Activated CD4-positive, alpha-beta T cell treated with anti-CD3 and anti-CD28 coated beads for 36 hours (primary cell): ENCODE data around the gene CEP85. TPM values are rescaled to one million over a fixed set of nuclear protein-coding genes. Genes with fewer than 3 reads are reported as not detected.

Experiments used
- ATAC-seq: fragments of 200-7000 bp; cut with Tn5 transposase; one replicate; pipeline ENCODE4 v1.10.0; 2021; ENCODE audit warnings: mild to moderate bottlenecking, moderate library complexity
- CTCF ChIA-PET: fragments of 350-600 bp; sonication (Branson Sonifier 250); formaldehyde crosslinking; loops from one replicate; lab custom pipeline; 2021; ENCODE audit warnings: antibody characterized with exemption; lab: Charles Lee
- POLR2A ChIA-PET: fragments of 350-600 bp; sonication (Branson Sonifier 250); formaldehyde crosslinking; loops from one replicate; lab custom pipeline; 2021; ENCODE audit warnings: antibody characterized with exemption, inconsistent platforms; lab: Charles Lee
- DNase-seq: peaks from one replicate; pipeline ENCODE4 v3.0.0-alpha.2; 2020
- H3K27ac Mint-ChIP-seq: one replicate; pipeline ENCODE4 v1.8.0; 2021; ENCODE audit warnings: mixed read lengths
- H3K27me3 Mint-ChIP-seq: one replicate; pipeline ENCODE4 v1.8.0; 2021; ENCODE audit warnings: mixed read lengths
- H3K36me3 Mint-ChIP-seq: one replicate; pipeline ENCODE4 v1.8.0; 2021; ENCODE audit warnings: low read depth, mixed read lengths
- H3K4me1 Mint-ChIP-seq: one replicate; pipeline ENCODE4 v1.8.0; 2021; ENCODE audit warnings: mixed read lengths
- H3K4me3 Mint-ChIP-seq: one replicate; pipeline ENCODE4 v1.8.0; 2021; ENCODE audit warnings: mild to moderate bottlenecking, moderate library complexity, mixed read lengths
- H3K9me3 Mint-ChIP-seq: one replicate; pipeline ENCODE4 v1.8.0; 2021; ENCODE audit warnings: low read depth, mixed read lengths
- intact Hi-C, 2 experiments: fragments of 100-400 bp; cut with DNase I in 1 of 2; cut with micrococcal nuclease in 1 of 2; formaldehyde crosslinking; loops; one replicate each; pipeline versions ENCODE4 v1.14.2 to v1.15.1; 2022 to 2024; cut with DNase I, micrococcal nuclease
- total RNA-seq, 2 experiments: library from RNA; stranded (reverse); gene quantifications; one replicate each; pipeline ENCODE4 v1.2.3, GENCODE V29; 2021

The CEP85 gene
- total RNA-seq, 2 experiments from 2014 or later = 31.1 to 31.9 TPM

DNA sequence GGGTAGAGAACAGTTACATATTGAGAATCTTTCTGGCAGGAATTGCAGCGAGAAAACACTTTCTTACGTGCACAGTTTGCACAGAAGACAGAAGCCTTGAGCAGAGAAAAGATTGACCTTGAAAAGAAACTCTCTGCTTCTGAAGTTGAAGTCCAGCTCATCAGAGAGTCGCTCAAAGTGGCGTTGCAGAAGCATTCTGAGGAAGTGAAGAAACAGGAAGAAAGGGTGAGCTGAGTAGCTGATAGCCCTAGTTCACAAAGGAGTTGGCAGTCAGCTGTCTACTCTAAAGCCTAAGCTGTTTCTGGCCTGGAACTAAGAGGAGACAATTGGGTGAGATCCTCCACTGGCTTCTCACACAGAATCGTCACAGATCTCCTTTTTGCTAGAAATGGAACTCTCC lies 25.6 kb downstream of the CEP85 start:
- Mint-ChIP-seq H3K27me3 (no peaks in the 10 kb centered on the region), H3K4me3 (no peak overlapping the region), H3K4me1 (no peaks in the 10 kb centered on the region), H3K36me3 (peaks cover 56% of the 10 kb centered on the region), H3K27ac (no peak overlapping the region), H3K9me3 (no peaks in the 10 kb centered on the region)
- DNase-seq = no peak
- intact Hi-C loops = no loop called here
- CTCF ChIA-PET = interaction anchor here (0.6 to 1.1 kb wide), 3 partner anchors 11 to 385 kb away, joined by 3 to 4 read pairs (median 3); no protein-coding TSS in a partner anchor
- POLR2A ChIA-PET = no interaction called here
- no peak for ATAC-seq

DNA sequence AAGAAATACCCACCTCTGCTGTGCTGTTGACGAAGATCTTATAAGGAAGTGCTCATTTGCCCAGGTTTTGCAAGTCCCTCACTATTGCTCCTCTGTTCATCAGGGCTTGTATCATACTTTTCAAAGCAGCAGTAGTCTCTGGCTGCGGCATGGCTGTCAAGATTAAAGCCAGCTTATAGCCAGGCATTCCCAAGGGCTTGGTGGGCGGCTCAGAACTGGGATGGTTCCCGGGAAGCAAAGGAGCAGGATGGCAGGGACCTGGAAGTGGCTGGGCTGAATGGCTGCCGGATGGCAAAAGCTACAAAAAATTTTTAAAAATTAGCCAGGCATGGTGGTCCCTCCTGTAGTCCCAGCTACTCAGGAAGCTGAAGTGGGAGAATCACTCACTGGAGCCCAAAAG lies 29.2 kb downstream of the CEP85 start:
- ATAC-seq (no peak), DNase-seq (no peak)
- H3K9me3 Mint-ChIP-seq = no peaks in the 10 kb centered on the region
- H3K27ac Mint-ChIP-seq = peak overlapping the region; percentile 53
- CTCF ChIA-PET = interaction anchor here (0.6 to 3.1 kb wide), 4 partner anchors 12 to 759 kb away, joined by 3 to 11 read pairs (median 4); partner anchors contain the start of gene CEP85
- H3K36me3 Mint-ChIP-seq = peaks cover 65% of the 10 kb centered on the region
- POLR2A ChIA-PET = no interaction called here
- H3K4me3 Mint-ChIP-seq = no peak overlapping the region
- no peaks in the 10 kb centered on the region for H3K27me3 Mint-ChIP-seq
- H3K4me1 Mint-ChIP-seq = peaks cover 7% of the 10 kb centered on the region
- intact Hi-C loops = no loop called here

GRCh38 chr1:26265405-26265804 lies 31.4 kb downstream of the CEP85 start:
- no peak overlapping the region for H3K4me3 Mint-ChIP-seq
- POLR2A ChIA-PET = interaction anchor here (0.5 kb wide), 1 partner anchor 622 kb away, joined by 5 read pairs; no protein-coding TSS in a partner anchor
- peaks cover 71% of the 10 kb centered on the region for H3K36me3 Mint-ChIP-seq
- H3K27ac Mint-ChIP-seq = no peak overlapping the region
- intact Hi-C loops = no loop called here
- H3K9me3 Mint-ChIP-seq = peaks cover 7% of the 10 kb centered on the region
- CTCF ChIA-PET = interaction anchor here (0.8 to 1.3 kb wide), 5 partner anchors 10 to 152 kb away, joined by 3 to 5 read pairs (median 4); no protein-coding TSS in a partner anchor
- DNase-seq = no peak
- peaks cover 7% of the 10 kb centered on the region for H3K4me1 Mint-ChIP-seq
- peak; percentile 71 for ATAC-seq
- H3K27me3 Mint-ChIP-seq = no peaks in the 10 kb centered on the region

GRCh38 chr1:26268290-26269197 lies 34.5 kb downstream of the CEP85 start:
- intact Hi-C loops = no loop called here
- DNase-seq = no peak
- ChIA-PET CTCF (no interaction called here), POLR2A (no interaction called here)
- H3K4me3 Mint-ChIP-seq = no peak overlapping the region
- ATAC-seq = no peak
- peaks cover 7% of the 10 kb centered on the region for H3K9me3 Mint-ChIP-seq
- no peaks in the 10 kb centered on the region for H3K27me3 Mint-ChIP-seq
- H3K27ac Mint-ChIP-seq = no peak overlapping the region
- H3K4me1 Mint-ChIP-seq = peaks cover 7% of the 10 kb centered on the region
- peaks cover 61% of the 10 kb centered on the region for H3K36me3 Mint-ChIP-seq

DNA sequence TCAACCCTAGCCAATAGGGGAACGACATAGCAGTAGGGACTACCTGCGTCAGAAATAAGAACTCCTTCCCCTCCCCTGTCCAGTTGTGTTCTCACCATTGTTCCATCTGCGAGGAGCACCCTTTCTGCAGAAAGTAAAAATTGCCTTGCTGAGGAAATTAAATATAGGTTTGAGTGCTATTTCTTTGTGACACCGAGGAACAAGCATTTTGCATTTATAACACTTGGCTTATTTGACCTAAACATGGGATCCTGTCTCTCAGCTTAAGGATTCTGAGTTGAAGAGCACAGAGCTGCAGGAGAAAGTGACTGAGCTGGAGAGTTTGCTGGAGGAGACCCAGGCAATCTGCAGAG lies 35.2 kb downstream of the CEP85 start:
- H3K27ac Mint-ChIP-seq = no peak overlapping the region
- ChIA-PET CTCF (no interaction called here), POLR2A (no interaction called here)
- H3K4me1 Mint-ChIP-seq = peaks cover 9% of the 10 kb centered on the region
- DNase-seq = no peak
- H3K27me3 Mint-ChIP-seq = no peaks in the 10 kb centered on the region
- H3K9me3 Mint-ChIP-seq = peaks cover 7% of the 10 kb centered on the region
- H3K36me3 Mint-ChIP-seq = peaks cover 62% of the 10 kb centered on the region
- intact Hi-C loops = no loop called here
- H3K4me3 Mint-ChIP-seq = no peak overlapping the region
- no peak for ATAC-seq

- H3K36me3 Mint-ChIP-seq = peaks cover 54% of the 10 kb centered on the region
- intact Hi-C loops = loop anchor here (1.0 to 5.0 kb wide), 8 partner anchors 46 to 307 kb away; no protein-coding TSS in a partner anchor
- no peak for ATAC-seq
- no peak overlapping the region for H3K4me3 Mint-ChIP-seq
- ChIA-PET CTCF (interaction anchor here (0.6 to 17.6 kb wide), 19 partner anchors 9 to 167 kb away, joined by 3 to 399 read pairs (median 5); partner anchors contain the start of genes CD52, CEP85 and DHDDS), POLR2A (interaction anchor here (1.1 kb wide), 1 partner anchor 44 kb away, joined by 4 read pairs; no protein-coding TSS in a partner anchor)
- H3K27me3 Mint-ChIP-seq = no peaks in the 10 kb centered on the region
- H3K9me3 Mint-ChIP-seq = no peaks in the 10 kb centered on the region
- H3K27ac Mint-ChIP-seq = peak overlapping the region; percentile 94
- DNase-seq = peak; percentile 34
- peaks cover 53% of the 10 kb centered on the region for H3K4me1 Mint-ChIP-seq
Measured at GRCh38 chr1:26274801-26275425, 40.9 kb downstream of the CEP85 start.

- Mint-ChIP-seq H3K9me3 (no peaks in the 10 kb centered on the region), H3K4me3 (peak overlapping the region; percentile 27), H3K27ac (peak overlapping the region; percentile 94), H3K27me3 (no peaks in the 10 kb centered on the region), H3K4me1 (peaks cover 53% of the 10 kb centered on the region), H3K36me3 (peaks cover 55% of the 10 kb centered on the region)
- ATAC-seq (peak; percentile 67), DNase-seq (peak; percentile 89)
- ChIA-PET CTCF (interaction anchor here (0.6 to 17.6 kb wide), 23 partner anchors 9 to 166 kb away, joined by 3 to 399 read pairs (median 4); partner anchors contain the start of genes CD52, CEP85 and DHDDS), POLR2A (interaction anchor here (1.0 to 1.4 kb wide), 3 partner anchors 13 to 43 kb away, joined by 3 to 4 read pairs (median 3); no protein-coding TSS in a partner anchor)
- intact Hi-C loops = loop anchor here (1.0 to 5.0 kb wide), 9 partner anchors 12 to 306 kb away; no protein-coding TSS in a partner anchor
Measured at GRCh38 chr1:26275580-26276431, 41.8 kb downstream of the CEP85 start.

GRCh38 chr1:26276432-26276838 lies 42.4 kb downstream of the CEP85 start:
- CTCF ChIA-PET = interaction anchor here (0.6 to 17.6 kb wide), 17 partner anchors 8 to 273 kb away, joined by 3 to 399 read pairs (median 6); partner anchors contain the start of genes CD52, CEP85 and DHDDS
- intact Hi-C loops = loop anchor here (1.0 to 5.0 kb wide), 4 partner anchors 12 to 306 kb away; no protein-coding TSS in a partner anchor
- Mint-ChIP-seq H3K4me1 (peaks cover 59% of the 10 kb centered on the region), H3K9me3 (no peaks in the 10 kb centered on the region), H3K36me3 (peaks cover 61% of the 10 kb centered on the region), H3K27me3 (no peaks in the 10 kb centered on the region), H3K4me3 (peak overlapping the region; percentile 27), H3K27ac (peak overlapping the region; percentile 94)
- POLR2A ChIA-PET = interaction anchor here (1.0 to 1.4 kb wide), 3 partner anchors 13 to 42 kb away, joined by 3 to 4 read pairs (median 3); no protein-coding TSS in a partner anchor
- DNase-seq (no peak), ATAC-seq (no peak)

GRCh38 chr1:26277261-26277661 lies 43.3 kb downstream of the CEP85 start:
- Mint-ChIP-seq H3K27me3 (no peaks in the 10 kb centered on the region), H3K4me3 (no peak overlapping the region), H3K27ac (peak overlapping the region; percentile 94), H3K9me3 (no peaks in the 10 kb centered on the region), H3K36me3 (peaks cover 62% of the 10 kb centered on the region), H3K4me1 (peaks cover 65% of the 10 kb centered on the region)
- intact Hi-C loops = loop anchor here (5.0 kb wide), 3 partner anchors 85 to 305 kb away; no protein-coding TSS in a partner anchor
- ChIA-PET CTCF (interaction anchor here (0.6 to 17.6 kb wide), 8 partner anchors 7 to 140 kb away, joined by 3 to 399 read pairs (median 5); partner anchors contain the start of genes CD52 and CEP85), POLR2A (interaction anchor here (1.4 kb wide), 1 partner anchor 31 kb away, joined by 3 read pairs; no protein-coding TSS in a partner anchor)
- no peak for ATAC-seq
- DNase-seq = no peak

GRCh38 chr1:26277719-26278118 lies 43.7 kb downstream of the CEP85 start:
- no peaks in the 10 kb centered on the region for H3K9me3 Mint-ChIP-seq
- H3K4me3 Mint-ChIP-seq = no peak overlapping the region
- H3K27me3 Mint-ChIP-seq = no peaks in the 10 kb centered on the region
- H3K36me3 Mint-ChIP-seq = peaks cover 64% of the 10 kb centered on the region
- ATAC-seq (no peak), DNase-seq (no peak)
- intact Hi-C loops = loop anchor here (2.0 to 5.0 kb wide), 4 partner anchors 85 to 305 kb away; partner anchors contain the start of gene HMGN2 (in 1 of the 2)
- CTCF ChIA-PET = interaction anchor here (0.6 to 17.6 kb wide), 6 partner anchors 11 to 139 kb away, joined by 3 to 399 read pairs (median 4); partner anchors contain the start of gene CD52
- POLR2A ChIA-PET = no interaction called here
- peaks cover 70% of the 10 kb centered on the region for H3K4me1 Mint-ChIP-seq
- peak overlapping the region; percentile 94 for H3K27ac Mint-ChIP-seq
